Activated CD4-positive, alpha-beta T cell treated with anti-CD3 and anti-CD28 coated beads, Interleukin-2, amount 10 ng/mL, durations not matched to agents 24 days and 14 days (primary cell): ENCODE results near the gene PTPRN2. TPM values are rescaled to one million over a fixed set of nuclear protein-coding genes. Genes with fewer than 3 reads are reported as not detected.

Source experiments
- DNase-seq: peaks from one replicate; pipeline ENCODE4 v3.0.0; 2022
- H3K27ac Mint-ChIP-seq: one replicate; pipeline ENCODE4 v1.8.0; 2022; ENCODE audit warnings: mild to moderate bottlenecking, mixed read lengths
- H3K27me3 Mint-ChIP-seq: one replicate; pipeline ENCODE4 v1.8.0; 2022; ENCODE audit warnings: mixed read lengths
- H3K36me3 Mint-ChIP-seq: one replicate; pipeline ENCODE4 v1.8.0; 2022; ENCODE audit warnings: low read depth, mild to moderate bottlenecking, mixed read lengths
- H3K4me1 Mint-ChIP-seq: one replicate; pipeline ENCODE4 v1.8.0; 2021; ENCODE audit warnings: mixed read lengths
- H3K4me3 Mint-ChIP-seq: one replicate; pipeline ENCODE4 v1.8.0; 2022; ENCODE audit warnings: mild to moderate bottlenecking, moderate library complexity, mixed read lengths
- H3K9me3 Mint-ChIP-seq: one replicate; pipeline ENCODE4 v1.8.0; 2021; ENCODE audit warnings: mixed read lengths
- intact Hi-C: fragments of 100-400 bp; cut with micrococcal nuclease; formaldehyde crosslinking; loops from one replicate; pipeline ENCODE4 v1.15.1; 2023
- total RNA-seq: library from RNA; stranded (reverse); gene quantifications from 2 replicates; pipeline ENCODE4 v1.2.3, GENCODE V29; 2022

PTPRN2 gene
- total RNA-seq, 1 donor from 2014 or later, result 0.33 TPM

DNA sequence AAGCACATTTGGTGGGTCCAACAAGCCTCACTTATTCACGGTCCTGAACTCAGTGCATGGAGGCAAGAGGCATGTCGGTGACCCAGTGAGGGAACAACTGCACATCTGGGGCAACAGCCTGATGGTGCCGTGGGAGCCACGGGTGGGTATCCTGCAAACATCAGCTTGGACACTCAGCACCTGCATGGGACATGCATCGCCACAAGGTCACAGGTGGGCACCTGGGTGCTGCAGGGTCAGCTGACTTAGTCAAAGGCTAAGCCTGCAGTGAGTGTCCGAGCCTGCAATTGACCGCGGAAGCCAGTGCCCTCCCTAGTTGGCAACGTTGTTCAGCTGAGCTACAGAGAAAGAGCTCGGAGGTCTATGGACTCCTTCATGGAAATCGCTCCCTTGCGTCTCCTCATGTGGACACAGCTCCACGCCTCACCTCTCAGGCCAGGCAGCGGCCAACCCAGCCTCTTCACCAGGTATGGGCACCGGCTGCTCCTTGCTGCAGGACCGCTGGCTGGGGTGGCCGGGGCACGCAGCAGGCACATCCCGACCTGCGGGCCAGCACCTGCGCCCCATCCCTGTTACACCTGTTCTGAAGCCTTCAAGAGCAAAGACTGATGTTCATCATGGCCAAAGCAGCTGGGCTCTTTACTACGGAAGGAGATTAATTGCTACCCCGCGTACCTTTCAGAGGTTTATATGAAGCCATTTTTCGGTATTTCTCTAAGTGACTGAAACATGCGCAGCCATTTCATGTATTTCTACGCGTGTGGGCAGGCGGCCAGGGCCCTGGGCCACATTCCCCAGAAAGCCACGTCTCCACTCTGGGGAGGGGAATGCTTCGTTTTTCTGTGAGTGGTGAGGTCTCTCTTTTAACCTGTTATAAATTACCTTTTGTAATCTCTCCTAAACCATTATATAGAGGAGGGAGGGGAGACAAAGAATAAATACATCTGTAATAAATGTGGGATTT is 870.1 kb downstream of the PTPRN2 start:
- no peak for DNase-seq
- H3K4me3 Mint-ChIP-seq, result no peak overlapping the region
- H3K36me3 Mint-ChIP-seq, result no peaks in the 10 kb centered on the region
- H3K9me3 Mint-ChIP-seq, result no peaks in the 10 kb centered on the region
- intact Hi-C loops, result no loop called here
- no peaks in the 10 kb centered on the region for H3K4me1 Mint-ChIP-seq
- no peak overlapping the region for H3K27ac Mint-ChIP-seq
- H3K27me3 Mint-ChIP-seq, result no peaks in the 10 kb centered on the region

GRCh38 chr7:157715938-157716280 is 871.7 kb downstream of the PTPRN2 start:
- no peak overlapping the region for H3K27ac Mint-ChIP-seq
- intact Hi-C loops, result no loop called here
- no peaks in the 10 kb centered on the region for H3K9me3 Mint-ChIP-seq
- DNase-seq, result no peak
- H3K4me3 Mint-ChIP-seq, result no peak overlapping the region
- no peaks in the 10 kb centered on the region for H3K36me3 Mint-ChIP-seq
- H3K4me1 Mint-ChIP-seq, result no peaks in the 10 kb centered on the region
- H3K27me3 Mint-ChIP-seq, result no peaks in the 10 kb centered on the region

DNA sequence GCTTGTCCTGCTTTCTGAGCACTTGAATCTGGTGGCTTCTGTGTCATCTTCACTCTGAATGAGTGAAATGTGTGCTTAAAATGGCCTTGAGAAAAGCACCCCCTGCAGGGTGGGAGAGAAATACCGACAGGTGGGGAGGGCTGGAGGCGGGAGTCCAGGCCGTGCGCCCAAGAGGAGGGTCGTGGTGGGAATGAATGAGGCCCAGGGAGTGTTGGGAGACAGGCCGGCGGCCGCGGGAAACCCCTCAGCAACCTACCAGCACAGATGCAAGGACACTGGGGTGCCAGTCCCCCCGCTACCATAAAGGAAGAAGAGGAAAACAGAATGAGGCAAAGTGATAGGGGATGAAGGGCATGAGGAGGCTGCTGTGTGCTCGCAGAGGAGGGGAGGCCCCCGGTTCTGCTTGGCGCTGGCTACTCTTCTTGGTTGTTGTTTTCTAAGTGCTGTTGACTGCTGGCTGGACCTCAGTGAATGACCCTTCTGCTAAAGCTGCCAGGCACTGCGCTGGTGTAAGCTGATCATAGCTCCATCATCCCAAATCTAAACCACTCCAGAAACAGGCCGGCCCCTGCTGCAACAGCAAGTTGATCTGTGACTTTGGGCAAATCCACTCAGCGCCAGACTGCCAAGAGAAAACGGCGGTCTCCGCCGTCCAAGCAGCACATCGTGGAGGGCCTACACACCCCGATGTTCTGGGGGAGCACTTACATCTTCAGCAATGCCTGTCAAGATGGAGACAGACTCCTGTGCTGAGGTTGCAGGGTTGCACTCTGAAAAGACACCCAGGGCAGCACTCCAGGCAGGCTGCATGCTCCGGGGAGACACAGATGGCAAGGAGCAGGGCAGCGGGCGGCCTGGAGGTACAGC is 872.3 kb downstream of the PTPRN2 start:
- no peak overlapping the region for H3K4me3 Mint-ChIP-seq
- H3K27me3 Mint-ChIP-seq, result no peaks in the 10 kb centered on the region
- intact Hi-C loops, result no loop called here
- no peaks in the 10 kb centered on the region for H3K9me3 Mint-ChIP-seq
- no peaks in the 10 kb centered on the region for H3K36me3 Mint-ChIP-seq
- peak; percentile 29 for DNase-seq
- H3K27ac Mint-ChIP-seq, result no peak overlapping the region
- no peaks in the 10 kb centered on the region for H3K4me1 Mint-ChIP-seq

DNA sequence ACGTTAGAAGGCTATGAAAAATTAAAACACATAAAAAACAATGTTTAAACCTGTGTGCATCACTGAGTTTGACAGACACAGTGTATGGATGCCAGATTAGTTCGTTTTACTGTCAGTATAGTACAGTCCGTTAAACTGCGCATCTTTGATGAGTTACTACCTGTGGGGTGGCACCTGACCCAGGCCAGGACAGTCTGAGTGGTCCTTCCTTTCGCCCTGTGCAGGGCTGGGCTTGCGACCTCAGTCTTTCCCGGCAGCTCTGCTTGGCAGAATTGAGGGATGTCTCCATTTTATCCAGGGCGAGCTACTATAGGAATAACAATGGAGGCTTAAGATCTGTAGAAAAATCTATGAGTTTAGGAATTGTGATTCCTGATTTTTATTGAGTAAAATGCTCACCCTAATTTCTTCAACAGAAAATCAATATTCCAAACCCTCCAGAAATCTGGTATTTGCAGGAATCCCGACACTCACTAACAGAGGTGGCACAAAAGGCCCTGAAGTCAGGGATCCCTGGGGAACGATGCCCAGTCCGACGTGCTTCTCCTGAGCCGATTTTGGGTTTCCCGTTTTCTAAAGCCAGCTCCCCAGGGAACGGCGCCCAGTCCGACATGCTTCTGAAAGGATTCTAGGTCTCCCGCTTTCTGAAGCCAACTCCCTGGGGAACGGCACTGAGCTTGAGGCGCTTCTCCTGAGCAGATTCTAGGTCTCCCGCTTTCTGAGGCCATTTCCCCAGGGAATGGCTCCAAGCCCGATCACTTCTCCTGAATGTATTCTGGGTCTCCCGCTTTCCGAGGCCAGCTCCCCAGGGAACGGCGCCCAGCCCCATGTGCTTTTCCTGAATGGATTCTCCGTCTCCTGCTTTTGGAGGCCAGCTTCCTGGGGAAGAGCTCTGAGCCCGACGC is 873.2 kb downstream of the PTPRN2 start:
- H3K36me3 Mint-ChIP-seq, result no peaks in the 10 kb centered on the region
- H3K27ac Mint-ChIP-seq, result no peak overlapping the region
- no peaks in the 10 kb centered on the region for H3K9me3 Mint-ChIP-seq
- H3K27me3 Mint-ChIP-seq, result no peaks in the 10 kb centered on the region
- peak; percentile 49 for DNase-seq
- no peak overlapping the region for H3K4me3 Mint-ChIP-seq
- intact Hi-C loops, result no loop called here
- no peaks in the 10 kb centered on the region for H3K4me1 Mint-ChIP-seq

DNA sequence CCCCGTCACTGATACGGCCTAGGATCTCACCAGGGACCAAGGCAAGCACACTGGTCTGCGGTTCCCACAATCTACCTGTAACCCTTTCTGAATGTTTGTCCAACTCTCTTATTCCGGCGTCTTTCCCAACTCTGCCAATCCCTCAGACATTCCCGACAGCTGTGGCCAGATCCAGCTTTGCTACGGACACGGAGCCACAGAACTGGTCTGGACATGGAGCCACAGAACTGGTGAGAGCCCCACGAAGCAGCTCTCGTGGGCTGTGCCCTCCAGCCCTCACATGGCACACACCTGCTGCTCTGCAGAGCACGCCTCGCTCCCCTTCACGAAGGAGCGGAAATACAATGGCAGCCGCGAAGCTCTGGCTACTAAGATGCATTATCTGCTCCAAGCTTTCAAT is 874.0 kb downstream of the PTPRN2 start:
- DNase-seq, result peak; percentile 34
- no peak overlapping the region for H3K27ac Mint-ChIP-seq
- no peaks in the 10 kb centered on the region for H3K9me3 Mint-ChIP-seq
- H3K36me3 Mint-ChIP-seq, result no peaks in the 10 kb centered on the region
- intact Hi-C loops, result no loop called here
- no peak overlapping the region for H3K4me3 Mint-ChIP-seq
- H3K4me1 Mint-ChIP-seq, result no peaks in the 10 kb centered on the region
- no peaks in the 10 kb centered on the region for H3K27me3 Mint-ChIP-seq

DNA sequence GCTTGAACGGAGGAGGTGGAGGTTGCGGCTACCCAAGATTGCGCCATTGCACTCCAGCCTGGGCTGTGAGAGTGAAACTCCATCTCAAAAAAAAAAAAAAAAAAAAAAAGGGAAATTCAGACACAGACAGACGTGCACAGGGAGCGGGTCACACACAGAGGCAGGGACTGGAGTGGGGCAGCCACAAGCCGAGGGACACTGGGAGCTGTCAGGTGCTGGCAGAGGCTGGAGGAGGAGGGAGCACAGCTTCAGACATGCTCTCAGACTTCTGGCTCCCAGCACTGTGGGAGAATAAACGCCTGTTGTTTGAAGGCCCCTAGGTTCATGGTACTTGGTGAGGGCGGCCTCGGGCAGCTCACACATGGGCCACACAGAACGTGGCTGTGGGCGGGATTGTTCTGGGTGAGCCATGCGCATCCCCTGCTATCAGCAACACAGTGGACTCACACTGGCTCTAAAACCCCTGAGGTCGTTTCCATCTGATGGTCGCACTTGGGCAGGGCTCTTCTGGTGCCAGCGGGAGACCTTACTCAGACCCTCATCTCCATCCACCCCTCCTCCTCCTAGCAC is 874.9 kb downstream of the PTPRN2 start:
- no peaks in the 10 kb centered on the region for H3K36me3 Mint-ChIP-seq
- no peak overlapping the region for H3K4me3 Mint-ChIP-seq
- DNase-seq, result peak; percentile 46
- no peaks in the 10 kb centered on the region for H3K4me1 Mint-ChIP-seq
- no peaks in the 10 kb centered on the region for H3K9me3 Mint-ChIP-seq
- intact Hi-C loops, result no loop called here
- no peaks in the 10 kb centered on the region for H3K27me3 Mint-ChIP-seq
- no peak overlapping the region for H3K27ac Mint-ChIP-seq

GRCh38 chr7:157711353-157711888 is 876.2 kb downstream of the PTPRN2 start:
- H3K27ac Mint-ChIP-seq, result no peak overlapping the region
- H3K27me3 Mint-ChIP-seq, result peaks cover 3% of the 10 kb centered on the region
- no peak overlapping the region for H3K4me3 Mint-ChIP-seq
- intact Hi-C loops, result no loop called here
- peak; percentile 47 for DNase-seq
- H3K36me3 Mint-ChIP-seq, result no peaks in the 10 kb centered on the region
- H3K4me1 Mint-ChIP-seq, result no peaks in the 10 kb centered on the region
- no peaks in the 10 kb centered on the region for H3K9me3 Mint-ChIP-seq

DNA sequence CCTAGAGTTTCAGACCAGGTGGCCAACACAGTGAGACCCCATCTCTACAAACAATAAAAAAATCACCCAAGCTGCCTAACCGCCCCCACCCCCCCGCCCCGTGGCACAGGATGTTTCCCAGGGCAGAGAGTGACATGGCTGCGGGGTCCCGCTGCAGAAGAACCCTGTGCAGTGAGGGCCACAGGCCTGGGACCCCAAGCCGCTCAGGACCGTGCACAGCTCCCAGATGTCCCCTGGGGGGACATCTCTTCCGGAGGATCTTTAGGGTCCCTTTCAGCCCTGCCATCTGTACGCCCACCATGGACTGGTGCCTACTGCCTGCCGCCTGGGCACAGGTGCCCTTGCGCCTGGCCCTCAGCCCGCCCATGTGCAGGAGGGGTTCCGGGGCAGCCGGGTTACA is 877.2 kb downstream of the PTPRN2 start:
- no peaks in the 10 kb centered on the region for H3K4me1 Mint-ChIP-seq
- peaks cover 3% of the 10 kb centered on the region for H3K27me3 Mint-ChIP-seq
- H3K36me3 Mint-ChIP-seq, result no peaks in the 10 kb centered on the region
- H3K4me3 Mint-ChIP-seq, result no peak overlapping the region
- no peak overlapping the region for H3K27ac Mint-ChIP-seq
- no peaks in the 10 kb centered on the region for H3K9me3 Mint-ChIP-seq
- peak; percentile 24 for DNase-seq
- intact Hi-C loops, result no loop called here

DNA sequence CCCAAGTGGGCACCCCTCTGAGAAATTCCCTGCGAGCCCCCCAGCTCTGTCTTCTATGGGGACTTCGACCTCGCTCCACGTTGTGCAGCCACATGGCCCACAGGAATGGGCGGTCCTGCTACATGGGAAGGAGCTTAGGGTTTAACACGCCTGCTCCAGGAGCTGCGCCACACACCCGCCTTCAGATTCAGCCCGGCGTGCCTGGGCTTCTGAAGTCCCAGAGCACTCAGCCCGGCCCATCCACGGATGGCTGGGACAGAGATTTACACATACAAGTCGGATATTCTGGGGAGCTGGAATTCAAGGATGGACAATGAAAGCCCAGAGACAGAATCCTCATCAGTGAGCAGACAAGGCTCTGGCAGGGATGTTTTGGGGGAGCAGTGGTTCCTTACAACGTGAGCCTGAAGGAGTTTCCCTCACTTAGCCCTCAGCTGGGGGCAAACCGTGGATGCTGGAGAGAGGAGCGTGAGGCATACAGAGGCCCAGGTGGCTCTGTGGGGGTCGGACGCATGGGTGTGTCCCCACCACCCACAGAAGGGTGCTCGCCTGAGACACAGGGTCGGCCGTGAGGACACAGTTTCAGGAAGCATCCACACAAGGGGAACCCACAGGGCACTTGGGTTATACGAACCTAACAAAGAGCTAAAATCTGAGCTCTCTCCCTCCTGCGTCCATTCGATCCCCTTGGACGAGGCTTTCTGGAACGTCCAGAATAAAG is 877.9 kb downstream of the PTPRN2 start:
- H3K9me3 Mint-ChIP-seq, result no peaks in the 10 kb centered on the region
- intact Hi-C loops, result no loop called here
- no peaks in the 10 kb centered on the region for H3K4me1 Mint-ChIP-seq
- H3K27me3 Mint-ChIP-seq, result peaks cover 3% of the 10 kb centered on the region
- H3K4me3 Mint-ChIP-seq, result no peak overlapping the region
- no peak overlapping the region for H3K27ac Mint-ChIP-seq
- DNase-seq, result peak; percentile 46
- no peaks in the 10 kb centered on the region for H3K36me3 Mint-ChIP-seq

DNA sequence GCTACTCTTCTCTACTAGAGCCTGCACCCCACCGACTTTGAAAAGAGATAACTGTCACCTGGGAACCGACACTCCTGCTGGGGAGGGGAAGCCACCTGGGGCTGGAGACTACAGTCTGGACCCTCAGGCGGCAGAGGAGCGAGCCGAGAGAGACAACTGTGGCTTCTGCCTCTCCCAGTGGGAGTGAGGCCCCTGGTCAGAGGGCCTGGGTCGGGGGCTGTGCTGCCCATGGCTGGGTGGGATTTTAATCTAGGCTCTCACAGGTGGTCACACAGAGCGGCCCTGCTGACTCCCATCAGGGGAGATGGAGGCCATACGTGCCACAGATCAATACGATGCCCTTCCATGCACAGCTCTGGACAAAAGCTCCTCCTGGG is 878.7 kb downstream of the PTPRN2 start:
- peak; percentile 33 for DNase-seq
- Mint-ChIP-seq H3K27me3 (peaks cover 3% of the 10 kb centered on the region), H3K9me3 (no peaks in the 10 kb centered on the region), H3K27ac (no peak overlapping the region), H3K36me3 (no peaks in the 10 kb centered on the region), H3K4me1 (no peaks in the 10 kb centered on the region), H3K4me3 (no peak overlapping the region)
- intact Hi-C loops, result no loop called here

DNA sequence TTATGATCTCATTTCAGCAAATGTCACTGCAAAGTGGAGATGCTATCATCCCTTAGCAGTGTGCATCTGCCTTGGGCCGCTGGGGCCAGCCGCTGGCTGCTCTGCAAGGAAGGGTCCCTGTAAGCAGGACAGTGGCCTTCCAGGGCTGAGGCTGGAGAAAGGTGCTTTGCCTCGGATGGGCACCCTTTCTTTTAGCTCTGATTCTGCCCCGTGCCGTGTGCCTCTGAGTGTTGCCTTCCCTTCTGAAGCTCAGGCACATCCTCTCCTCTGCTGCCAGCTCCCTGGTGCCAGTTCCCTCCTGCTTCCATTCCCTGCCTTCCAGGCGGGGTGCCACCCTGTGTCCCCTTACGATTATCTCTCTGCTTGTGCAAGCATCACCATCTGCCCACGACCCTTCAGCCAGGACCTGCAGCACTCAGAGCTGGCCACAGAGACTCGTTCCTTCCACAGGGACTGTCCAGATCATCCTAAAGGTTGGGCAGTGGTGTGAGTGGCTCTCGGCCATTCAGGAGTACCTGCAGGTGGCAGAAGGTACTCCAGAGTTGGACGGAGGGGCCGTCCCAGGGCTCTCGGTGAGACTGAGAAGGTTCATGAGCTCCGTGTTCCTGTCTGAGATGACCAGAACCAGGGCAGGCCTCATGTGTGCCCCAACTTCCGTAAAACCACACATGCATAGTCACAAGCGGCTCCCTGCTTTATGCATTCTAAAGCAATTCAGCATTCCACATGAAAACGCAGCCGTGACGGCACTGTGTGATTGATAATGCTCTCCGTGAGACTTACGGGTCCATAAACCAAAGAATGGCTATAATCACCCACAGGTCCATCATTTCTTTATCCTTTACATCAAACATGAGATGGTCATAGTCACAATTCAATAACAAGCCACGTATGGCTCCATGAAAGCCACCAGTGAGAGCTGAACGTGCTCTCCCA is 879.4 kb downstream of the PTPRN2 start:
- Mint-ChIP-seq H3K36me3 (no peaks in the 10 kb centered on the region), H3K4me1 (no peaks in the 10 kb centered on the region), H3K4me3 (no peak overlapping the region), H3K27me3 (peaks cover 3% of the 10 kb centered on the region), H3K9me3 (no peaks in the 10 kb centered on the region), H3K27ac (no peak overlapping the region)
- intact Hi-C loops, result no loop called here
- no peak for DNase-seq

DNA sequence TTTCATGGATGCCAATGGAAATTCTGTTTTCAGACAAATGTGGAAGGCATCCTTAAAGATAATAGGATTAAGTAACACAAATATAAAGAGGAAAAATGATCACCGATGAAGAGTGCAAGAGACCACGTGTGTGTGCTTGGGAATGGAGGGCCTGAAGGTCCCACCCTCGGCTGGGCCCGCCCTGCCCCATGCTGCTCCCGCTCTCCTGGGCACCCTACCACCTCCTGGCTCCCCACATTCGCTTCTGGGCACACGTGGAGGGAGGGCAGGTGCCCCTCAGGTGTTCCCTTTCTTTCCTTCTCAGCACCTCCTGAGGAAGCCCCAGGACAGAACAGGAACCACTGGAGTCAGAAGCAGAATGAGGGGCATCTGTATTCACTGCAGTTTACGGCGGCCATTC is 883.3 kb downstream of the PTPRN2 start:
- no peak overlapping the region for H3K4me3 Mint-ChIP-seq
- no peaks in the 10 kb centered on the region for H3K4me1 Mint-ChIP-seq

More for the DNA sequence above, 883.3 kb downstream of the PTPRN2 start:
- no peak for DNase-seq
- H3K27ac Mint-ChIP-seq, result no peak overlapping the region
- H3K36me3 Mint-ChIP-seq, result no peaks in the 10 kb centered on the region
- intact Hi-C loops, result no loop called here
- H3K27me3 Mint-ChIP-seq, result peaks cover 11% of the 10 kb centered on the region
- no peaks in the 10 kb centered on the region for H3K9me3 Mint-ChIP-seq
